BLaER1 (cell line): Measurements from ENCODE around the gene ACKR2.

Source experiments
- H3K27ac ChIP-seq: shearing (Covaris generic); formaldehyde crosslinking; 2 replicates; pipeline ENCODE4 v1.8.1; 2022
- H3K27me3 ChIP-seq: shearing (Covaris generic); formaldehyde crosslinking; 2 replicates; pipeline ENCODE4 v1.8.1; 2022
- H3K36me3 ChIP-seq: shearing (Covaris generic); formaldehyde crosslinking; 2 replicates; pipeline ENCODE4 v1.8.1; 2022
- H3K4me1 ChIP-seq: shearing (Covaris generic); formaldehyde crosslinking; 2 replicates; pipeline ENCODE4 v1.8.1; 2022
- H3K4me2 ChIP-seq: shearing (Covaris generic); formaldehyde crosslinking; 2 replicates; pipeline ENCODE4 v1.8.1; 2022
- H3K4me3 ChIP-seq: shearing (Covaris generic); formaldehyde crosslinking; 2 replicates; pipeline ENCODE4 v1.8.1; 2022
- H3K9ac ChIP-seq: shearing (Covaris generic); formaldehyde crosslinking; 2 replicates; pipeline ENCODE4 v1.8.1; 2022
- H3K9me3 ChIP-seq: shearing (Covaris generic); formaldehyde crosslinking; 2 replicates; pipeline ENCODE4 v1.8.1; 2022
- H4K20me1 ChIP-seq: shearing (Covaris generic); formaldehyde crosslinking; 2 replicates; pipeline ENCODE4 v1.8.1; 2022
- Cebpa-rat ChIP-seq: shearing (Covaris generic); IDR thresholded peaks from 2 replicates; pipeline ENCODE4 v1.8.1; 2022

Gene ACKR2

DNA sequence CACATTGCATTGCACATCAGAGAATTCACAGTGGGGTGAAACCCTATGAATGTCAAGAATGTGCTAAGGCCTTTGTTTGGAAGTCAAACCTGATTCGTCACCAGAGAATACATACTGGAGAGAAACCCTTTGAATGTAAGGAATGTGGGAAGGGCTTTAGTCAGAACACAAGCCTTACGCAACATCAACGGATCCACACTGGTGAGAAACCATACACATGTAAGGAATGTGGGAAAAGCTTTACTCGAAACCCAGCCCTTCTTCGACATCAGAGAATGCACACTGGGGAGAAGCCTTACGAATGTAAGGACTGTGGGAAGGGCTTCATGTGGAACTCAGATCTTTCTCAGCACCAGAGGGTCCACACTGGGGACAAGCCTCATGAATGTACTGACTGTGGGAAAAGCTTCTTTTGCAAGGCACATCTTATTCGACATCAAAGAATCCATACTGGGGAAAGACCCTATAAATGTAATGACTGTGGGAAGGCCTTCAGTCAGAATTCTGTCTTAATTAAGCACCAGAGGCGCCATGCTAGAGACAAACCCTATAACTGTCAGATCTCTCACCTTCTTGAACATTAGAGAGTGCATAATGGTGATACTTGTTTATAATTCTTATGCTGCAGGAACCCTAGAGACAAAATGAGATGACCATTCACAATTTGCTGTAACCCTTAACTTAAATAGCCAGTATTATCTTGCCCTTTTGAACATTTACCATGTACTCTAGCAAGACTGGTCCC, 105.7 kb downstream of the ACKR2 start:
- H3K9me3 ChIP-seq, result peaks cover 89% of the 10 kb centered on the region
- H3K27ac ChIP-seq, result no peak overlapping the region
- H3K4me3 ChIP-seq, result no peak overlapping the region
- H3K4me2 ChIP-seq, result no peak overlapping the region
- H3K4me1 ChIP-seq, result no peaks in the 10 kb centered on the region
- H3K36me3 ChIP-seq, result no peaks in the 10 kb centered on the region
- no peak overlapping the region for H3K9ac ChIP-seq
- TF ChIP-seq Cebpa-rat, result no peak
- H3K27me3 ChIP-seq, result no peaks in the 10 kb centered on the region
- no peaks in the 10 kb centered on the region for H4K20me1 ChIP-seq
